T-cell (primary cell): Measurements from ENCODE around the gene EML6. TPM values are rescaled to one million over a fixed set of nuclear protein-coding genes. Genes with fewer than 3 reads are reported as not detected.

Source experiments
- ATAC-seq, 4 experiments: fragments of 200-7000 bp in 3 of 4; fragments of 150-1000 bp in 1 of 4; cut with Tn5 transposase; replicated peaks in 1 of 4; 1 replicate in 3 of 4; 2 replicates in 1 of 4; pipeline ENCODE4 v1.10.0; 2021; ENCODE audit warnings: moderate library complexity in 3 of 4, mild to moderate bottlenecking in 2 of 4, moderate number of reproducible peaks in 1 of 4
- CTCF ChIA-PET, 2 donors: fragments of 300-600 bp; sonication (Branson Sonifier 250); formaldehyde crosslinking; loops; one replicate each; lab custom pipeline; 2022; ENCODE audit warnings: antibody characterized with exemption in 2 of 2; lab: Charles Lee
- POLR2A ChIA-PET, 2 donors: fragments of 300-600 bp; sonication (Branson Sonifier 250); formaldehyde crosslinking; loops; one replicate each; lab custom pipeline; 2022; ENCODE audit warnings: antibody characterized with exemption in 2 of 2; lab: Charles Lee
- DNase-seq, 35 experiments: peaks; one replicate each; pipeline versions ENCODE4 v3.0.0 to v3.0.0-alpha.2; 2013 to 2023
- H3K27ac ChIP-seq: one replicate; pipeline ENCODE4 v1.5.1; 2013; ENCODE audit warnings: low read length
- H3K27me3 ChIP-seq, 2 experiments: replicated peaks in 1 of 2; 1 replicate in 1 of 2; 2 replicates in 1 of 2; pipeline versions ENCODE4 v1.6.1 to v1.7.0; 2013; ENCODE audit warnings: low read length in 1 of 2, mixed read lengths in 1 of 2; ENCODE audit not compliant: control insufficient read depth in 2 of 2, insufficient read depth in 2 of 2; ENCODE audit errors: extremely low read depth in 1 of 2
- H3K36me3 ChIP-seq, 2 donors: 1 replicate in 1 of 2; 2 replicates in 1 of 2; pipeline versions ENCODE4 v1.6.1 to v1.7.0; 2013; ENCODE audit warnings: low read length in 1 of 2; ENCODE audit not compliant: control insufficient read depth in 2 of 2, insufficient read depth in 1 of 2; ENCODE audit errors: extremely low read depth in 1 of 2
- H3K4me1 ChIP-seq, 2 experiments: 1 replicate in 1 of 2; 2 replicates in 1 of 2; pipeline versions ENCODE4 v1.6.1 to v1.7.0; 2013; ENCODE audit warnings: low read length in 2 of 2, mixed read lengths in 1 of 2; ENCODE audit not compliant: insufficient read depth in 2 of 2, control insufficient read depth in 1 of 2; ENCODE audit errors: extremely low read depth in 1 of 2
- H3K4me3 ChIP-seq, 2 donors: 1 replicate in 1 of 2; 2 replicates in 1 of 2; pipeline versions ENCODE4 v1.5.1 to v1.7.0; 2013; ENCODE audit warnings: mild to moderate bottlenecking in 2 of 2, low read length in 1 of 2, moderate library complexity in 1 of 2; ENCODE audit not compliant: control insufficient read depth in 1 of 2; ENCODE audit errors: extremely low read depth in 1 of 2
- H3K9me3 ChIP-seq: 2 replicates; pipeline ENCODE4 v1.7.0; 2013
- H3K27ac Mint-ChIP-seq, 2 donors: one replicate each; pipeline ENCODE4 v1.8.0; 2020 to 2021; ENCODE audit warnings: mild to moderate bottlenecking in 2 of 2, mixed read lengths in 2 of 2
- H3K27me3 Mint-ChIP-seq, 2 donors: one replicate each; pipeline ENCODE4 v1.8.0; 2021 to 2022; ENCODE audit warnings: mixed read lengths in 2 of 2
- H3K36me3 Mint-ChIP-seq: one replicate; pipeline ENCODE4 v1.8.0; 2021; ENCODE audit warnings: mixed read lengths
- H3K4me1 Mint-ChIP-seq, 3 donors: one replicate each; pipeline ENCODE4 v1.8.0; 2020 to 2022; ENCODE audit warnings: mixed read lengths in 3 of 3, mild to moderate bottlenecking in 1 of 3
- H3K4me3 Mint-ChIP-seq, 3 donors: one replicate each; pipeline ENCODE4 v1.8.0; 2020 to 2022; ENCODE audit warnings: mild to moderate bottlenecking in 3 of 3, mixed read lengths in 3 of 3, moderate library complexity in 3 of 3
- H3K9me3 Mint-ChIP-seq, 3 donors: one replicate each; pipeline ENCODE4 v1.8.0; 2020 to 2022; ENCODE audit warnings: mixed read lengths in 3 of 3
- WGBS: methylation state at CpG from one replicate; pipeline ENCODE4 v1.1.5; 2013; ENCODE audit warnings: missing lambda C conversion rate; ENCODE audit not compliant: insufficient coverage; 5-methylcytosine and 5-hydroxymethylcytosine counted together
- total RNA-seq, 35 experiments: library from RNA in 6 of 35; stranded (reverse) in 6 of 35; fragments of 120-200 nt in 1 of 35; gene quantifications; one replicate each; pipeline versions ENCODE4 v1.2.1 to v1.2.4 and lab custom pipeline; 2013 to 2026

Gene EML6
- total RNA-seq, 5 donors from 2014 or later (not counting 1 experiment from before 2014, with no cell fraction given), result 1.3 to 2.6 (median 1.8) TPM

DNA sequence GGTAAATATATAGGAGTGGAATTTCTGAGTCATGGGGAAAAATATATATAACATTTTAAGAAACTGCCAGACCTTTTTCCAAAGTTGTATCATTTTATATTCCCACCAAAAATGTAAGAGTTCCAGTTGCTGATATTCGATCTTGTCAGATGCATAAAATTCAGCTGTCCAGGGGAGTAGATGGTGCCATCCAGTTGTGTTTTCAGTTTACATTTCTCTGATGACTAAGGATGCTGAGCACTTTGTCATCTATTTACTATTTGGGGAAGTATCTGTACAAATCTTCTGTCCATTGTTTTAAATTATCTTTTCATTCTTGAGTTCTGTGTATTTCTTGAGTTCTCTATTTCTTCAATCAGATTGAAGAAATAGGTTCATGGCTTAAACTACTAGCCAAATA lies 200.7 kb downstream of the EML6 start:
- Histone ChIP-seq H3K9me3 (no peaks in the 10 kb centered on the region), H3K4me1 (no peaks in the 10 kb centered on the region), H3K27ac (no peak overlapping the region), H3K27me3 (peaks cover 0 to 2% of the 10 kb centered on the region in 2 experiments), H3K4me3 (no peak overlapping the region), H3K36me3 (no peaks in the 10 kb centered on the region)
- peaks cover 4 to 13% (median 6%) of the 10 kb centered on the region in 3 donors for H3K9me3 Mint-ChIP-seq
- H3K4me1 Mint-ChIP-seq, result peaks cover 0 to 2% (median 0%) of the 10 kb centered on the region in 3 donors
- WGBS, result no CpG with 5 or more reads among the region's 1 CpG
- DNase-seq (no peak), ATAC-seq (no peak)
- CTCF ChIA-PET, result interaction anchor here in 1 of 2 donors (0.7 to 0.8 kb wide), 2 partner anchors 18 to 1042 kb away, joined by 3 to 8 read pairs; no protein-coding TSS in a partner anchor
- H3K27me3 Mint-ChIP-seq, result peaks cover 4 to 15% of the 10 kb centered on the region in 2 donors
- H3K4me3 Mint-ChIP-seq, result no peak overlapping the region
- no peak overlapping the region for H3K27ac Mint-ChIP-seq
- POLR2A ChIA-PET, result interaction anchor here in 1 of 2 donors (0.7 kb wide), 1 partner anchor 82 kb away, joined by 4 read pairs; no protein-coding TSS in a partner anchor
- H3K36me3 Mint-ChIP-seq, result peaks cover 3% of the 10 kb centered on the region

DNA sequence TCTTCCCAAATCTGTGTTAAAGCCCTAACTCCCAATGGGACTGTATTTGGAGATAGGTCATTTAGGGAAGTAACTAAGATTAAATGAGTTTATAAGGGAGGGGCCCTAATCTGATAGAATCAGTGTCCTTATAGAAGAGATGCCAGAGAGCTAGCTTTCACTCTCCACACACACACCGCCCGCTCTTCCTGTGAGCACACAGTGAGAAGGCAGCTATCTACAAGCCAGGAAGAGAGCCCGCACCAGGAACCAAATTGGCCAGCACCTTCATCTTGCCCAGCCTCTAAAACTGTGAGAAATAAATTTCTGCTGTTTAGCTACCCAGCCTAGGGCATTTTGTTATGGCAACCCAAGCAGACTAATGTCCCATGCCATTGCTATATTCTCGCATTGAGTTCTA lies 201.6 kb downstream of the EML6 start:
- WGBS, result 90% methylated on average over 2 of the region's 4 CpGs
- CTCF ChIA-PET, result no interaction called here
- POLR2A ChIA-PET, result no interaction called here
- DNase-seq (no peak), ATAC-seq (no peak)
- Histone ChIP-seq H3K9me3 (no peaks in the 10 kb centered on the region), H3K36me3 (no peaks in the 10 kb centered on the region), H3K27me3 (peaks cover 0 to 2% of the 10 kb centered on the region in 2 experiments), H3K4me3 (no peak overlapping the region), H3K4me1 (no peaks in the 10 kb centered on the region), H3K27ac (no peak overlapping the region)
- Mint-ChIP-seq H3K27me3 (peaks cover 4 to 12% of the 10 kb centered on the region in 2 donors), H3K27ac (no peak overlapping the region), H3K36me3 (peaks cover 3% of the 10 kb centered on the region), H3K4me3 (no peak overlapping the region), H3K9me3 (peaks cover 4 to 13% (median 6%) of the 10 kb centered on the region in 3 donors), H3K4me1 (no peaks in the 10 kb centered on the region)

DNA sequence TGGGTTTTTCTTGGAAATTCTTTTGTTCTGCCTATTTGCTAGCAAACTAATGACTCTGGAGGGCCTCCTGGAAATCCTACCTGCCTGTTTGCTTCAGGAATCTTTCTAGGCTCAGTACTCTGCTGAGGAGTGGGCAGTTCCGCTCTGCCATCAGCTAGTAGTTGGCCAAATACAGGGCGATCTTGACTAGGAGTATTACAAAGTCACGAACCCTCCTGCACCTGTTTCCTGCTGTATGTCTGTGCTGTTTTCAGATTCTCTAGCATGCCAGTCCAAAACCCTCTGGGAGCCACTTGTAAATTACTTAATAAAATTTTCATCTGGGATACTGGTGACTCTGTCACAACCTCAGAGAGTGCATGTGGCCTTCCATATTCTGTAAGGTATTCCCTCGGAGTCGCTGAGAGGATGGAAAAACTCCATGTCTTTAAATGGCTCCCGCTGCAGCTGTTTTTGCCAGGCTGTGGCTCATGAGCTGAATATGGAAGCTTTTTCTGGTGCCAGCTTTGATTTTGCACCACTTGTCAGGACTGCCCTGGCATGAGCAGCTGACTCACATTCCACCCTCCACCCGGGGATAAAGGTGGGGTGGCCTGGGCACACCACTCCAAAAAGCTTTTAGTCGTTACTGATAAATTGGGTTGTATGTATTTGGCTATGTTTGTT lies 203.8 kb downstream of the EML6 start:
- H3K9me3 Mint-ChIP-seq, result peaks cover 0 to 4% (median 3%) of the 10 kb centered on the region in 3 donors
- peaks cover 0 to 12% of the 10 kb centered on the region in 2 donors for H3K27me3 Mint-ChIP-seq
- no peak overlapping the region for H3K27ac Mint-ChIP-seq
- no peaks in the 10 kb centered on the region for H3K36me3 Mint-ChIP-seq
- CTCF ChIA-PET, result interaction anchor here in 1 of 2 donors (0.6 kb wide), 1 partner anchor 181 kb away, joined by 3 read pairs; no protein-coding TSS in a partner anchor
- H3K4me3 ChIP-seq, result no peak overlapping the region
- no peak for DNase-seq
- H3K4me1 ChIP-seq, result no peaks in the 10 kb centered on the region
- no peaks in the 10 kb centered on the region for H3K36me3 ChIP-seq
- POLR2A ChIA-PET, result interaction anchor here in 1 of 2 donors (0.6 kb wide), 1 partner anchor 229 kb away, joined by 3 read pairs; no protein-coding TSS in a partner anchor
- no peak overlapping the region for H3K27ac ChIP-seq
- no peak for ATAC-seq
- no peaks in the 10 kb centered on the region for H3K9me3 ChIP-seq
- H3K4me1 Mint-ChIP-seq, result no peaks in the 10 kb centered on the region
- no peak overlapping the region for H3K4me3 Mint-ChIP-seq
- WGBS, result 83% methylated on average over 1 of the region's 8 CpGs
- peaks cover 0 to 7% of the 10 kb centered on the region in 2 experiments for H3K27me3 ChIP-seq

DNA sequence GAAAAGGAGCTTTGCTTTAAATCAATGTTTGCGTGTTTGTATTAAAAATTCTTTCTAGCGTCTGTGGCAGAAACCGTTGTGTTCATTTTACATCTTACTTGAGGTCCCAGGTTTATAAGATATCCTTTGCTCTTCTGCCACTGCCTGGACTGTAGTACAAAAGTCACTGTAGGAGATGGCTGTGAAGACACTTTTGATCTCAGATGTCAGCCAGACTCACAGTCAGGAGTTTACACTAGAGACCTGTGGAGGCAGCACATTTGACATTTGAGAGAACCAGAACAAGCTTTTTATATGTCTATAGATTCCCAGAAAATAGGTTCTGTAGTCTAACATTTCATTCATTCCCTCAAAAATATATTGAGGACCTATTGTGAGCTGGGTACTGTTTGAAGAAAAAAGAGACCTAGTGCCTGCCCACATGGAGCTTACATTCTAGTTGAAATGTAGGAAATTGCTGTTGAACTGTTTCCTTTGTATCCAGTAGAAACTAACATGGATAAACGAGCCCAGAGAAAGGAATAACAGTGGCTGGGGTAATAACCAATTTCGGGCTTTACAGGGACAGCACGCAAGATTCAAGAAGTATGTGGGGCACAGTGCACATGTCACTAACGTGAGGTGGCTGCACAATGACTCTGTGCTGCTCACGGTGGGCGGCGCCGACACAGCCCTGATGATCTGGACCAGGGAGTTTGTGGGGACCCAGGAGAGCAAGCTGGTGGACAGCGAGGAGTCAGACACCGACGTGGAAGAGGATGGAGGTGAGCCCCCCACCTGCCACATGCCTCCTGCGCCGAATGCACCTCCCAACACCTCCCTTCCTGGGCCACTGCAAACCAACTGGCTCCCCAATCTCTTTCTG lies 204.5 kb downstream of the EML6 start:
- Histone ChIP-seq H3K4me1 (no peaks in the 10 kb centered on the region), H3K27me3 (peaks cover 0 to 8% of the 10 kb centered on the region in 2 experiments), H3K9me3 (no peaks in the 10 kb centered on the region), H3K4me3 (no peak overlapping the region), H3K27ac (no peak overlapping the region), H3K36me3 (no peaks in the 10 kb centered on the region)
- H3K27me3 Mint-ChIP-seq, result peaks cover 0 to 7% of the 10 kb centered on the region in 2 donors
- peaks cover 0 to 3% (median 0%) of the 10 kb centered on the region in 3 donors for H3K9me3 Mint-ChIP-seq
- H3K4me3 Mint-ChIP-seq, result no peak overlapping the region
- ChIA-PET CTCF (no interaction called here), POLR2A (interaction anchor here in 1 of 2 donors (0.6 kb wide), 1 partner anchor 230 kb away, joined by 3 read pairs; no protein-coding TSS in a partner anchor)
- no peaks in the 10 kb centered on the region for H3K36me3 Mint-ChIP-seq
- no peaks in the 10 kb centered on the region for H3K4me1 Mint-ChIP-seq
- no peak for DNase-seq
- H3K27ac Mint-ChIP-seq, result no peak overlapping the region
- 90% methylated on average over 14 of the region's 16 CpGs for WGBS
- ATAC-seq, result no peak

DNA sequence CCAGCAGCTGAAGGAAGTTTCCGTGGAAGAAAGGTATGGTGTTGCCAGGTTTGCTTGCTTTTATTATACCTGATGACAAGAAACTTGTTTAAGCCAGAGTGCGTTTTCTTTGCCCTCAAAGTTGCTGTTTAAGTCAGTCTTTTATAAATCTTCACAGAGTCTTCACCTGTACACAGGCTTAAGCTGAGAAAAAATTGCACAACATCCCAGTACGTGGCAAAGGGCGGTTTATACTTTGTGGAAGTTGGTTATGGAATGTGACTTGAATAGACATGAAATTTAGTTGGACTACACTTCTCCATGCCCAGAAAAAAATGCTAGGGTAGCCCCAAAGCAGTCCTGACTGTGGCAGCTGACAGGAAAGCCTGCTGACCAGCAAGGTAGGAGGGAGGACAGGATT lies 205.3 kb downstream of the EML6 start:
- H3K36me3 ChIP-seq, result no peaks in the 10 kb centered on the region
- Mint-ChIP-seq H3K4me1 (no peaks in the 10 kb centered on the region), H3K27me3 (peaks cover 0 to 7% of the 10 kb centered on the region in 2 donors), H3K4me3 (no peak overlapping the region), H3K9me3 (peaks cover 0 to 3% (median 0%) of the 10 kb centered on the region in 3 donors), H3K36me3 (no peaks in the 10 kb centered on the region), H3K27ac (no peak overlapping the region)
- POLR2A ChIA-PET, result no interaction called here
- H3K9me3 ChIP-seq, result no peaks in the 10 kb centered on the region
- 86% methylated on average over 2 of the region's 4 CpGs for WGBS
- no peak for DNase-seq
- CTCF ChIA-PET, result no interaction called here
- peaks cover 0 to 8% of the 10 kb centered on the region in 2 experiments for H3K27me3 ChIP-seq
- no peak overlapping the region for H3K4me3 ChIP-seq
- H3K4me1 ChIP-seq, result no peaks in the 10 kb centered on the region
- no peak overlapping the region for H3K27ac ChIP-seq
- ATAC-seq, result no peak

DNA sequence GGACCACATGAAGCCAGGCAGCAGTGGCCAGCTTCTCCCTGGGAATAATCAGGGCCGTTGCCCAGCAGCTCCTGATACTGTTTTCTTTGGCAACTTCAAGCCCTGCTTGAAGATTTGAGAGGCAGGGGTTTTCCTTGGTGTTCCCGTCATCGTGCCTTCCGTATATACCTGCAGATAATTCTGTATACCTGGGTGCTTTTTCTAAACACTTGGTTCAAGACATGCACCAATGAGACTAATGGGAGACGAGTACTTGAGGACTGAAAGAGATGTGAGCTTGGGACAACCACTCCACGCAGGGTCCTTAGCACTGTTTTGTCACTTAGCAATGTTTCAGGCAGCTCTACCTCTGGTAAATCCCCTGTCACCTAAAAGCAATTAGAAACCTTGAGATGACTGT lies 208.0 kb downstream of the EML6 start:
- H3K4me1 Mint-ChIP-seq, result no peaks in the 10 kb centered on the region
- H3K27me3 ChIP-seq, result peaks cover 0 to 5% of the 10 kb centered on the region in 2 experiments
- no peak for ATAC-seq
- H3K4me3 Mint-ChIP-seq, result no peak overlapping the region
- POLR2A ChIA-PET, result no interaction called here
- CTCF ChIA-PET, result interaction anchor here in 1 of 2 donors (0.6 kb wide), 1 partner anchor 24 kb away, joined by 5 read pairs; no protein-coding TSS in a partner anchor
- H3K27ac ChIP-seq, result no peak overlapping the region
- no peak for DNase-seq
- H3K9me3 ChIP-seq, result no peaks in the 10 kb centered on the region
- no peaks in the 10 kb centered on the region for H3K36me3 ChIP-seq
- no peak overlapping the region for H3K27ac Mint-ChIP-seq
- H3K27me3 Mint-ChIP-seq, result peaks cover 0 to 4% of the 10 kb centered on the region in 2 donors
- no peaks in the 10 kb centered on the region for H3K36me3 Mint-ChIP-seq
- WGBS, result 100% methylated on average over 3 of the region's 6 CpGs
- H3K4me3 ChIP-seq, result no peak overlapping the region
- H3K9me3 Mint-ChIP-seq, result peaks cover 0 to 3% (median 0%) of the 10 kb centered on the region in 3 donors
- H3K4me1 ChIP-seq, result no peaks in the 10 kb centered on the region
